ENCODE data around the gene UBL4A.

UBL4A gene

DNA sequence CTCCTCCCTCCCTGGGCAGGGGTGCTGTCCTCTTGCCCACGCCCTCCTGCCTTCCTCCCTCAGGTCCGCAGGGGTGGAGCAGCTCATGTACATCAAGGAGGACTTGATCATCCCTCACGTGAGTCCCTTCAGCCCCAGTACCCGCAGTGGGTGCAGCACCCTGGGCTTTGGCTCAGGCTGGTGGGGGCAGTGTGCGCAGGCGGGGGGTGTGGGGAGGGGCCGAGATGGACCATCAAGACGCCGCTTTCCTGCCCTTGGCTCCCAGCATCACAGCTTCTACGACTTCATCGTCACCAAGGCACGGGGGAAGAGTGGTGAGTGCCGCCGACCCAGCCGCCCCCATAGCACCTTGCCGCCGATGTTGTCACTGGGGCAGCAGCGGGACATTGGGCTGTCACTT, 36.8 kb downstream of the UBL4A start:
- H3K9ac ChIP-seq (ENCODE audit: low read depth, low read length, poor library complexity), result no peak overlapping the region
- no peak overlapping the region for H3K27ac ChIP-seq (replicated peaks; ENCODE audit: low read length)
- no peak overlapping the region for H2BK15ac ChIP-seq (ENCODE audit: low read length)
- DNase-seq (ENCODE audit: low spot score), result no peak
- H3K9me3 ChIP-seq (replicated peaks in 1 of 2; ENCODE audit: control insufficient read depth in 2 of 2, insufficient read depth in 1 of 2, low read depth in 1 of 2, low read length in 2 of 2), result no peaks in the 10 kb centered on the region
- H2AFZ ChIP-seq (ENCODE audit: low read length), result no peak overlapping the region
- no peak overlapping the region for H3K4ac ChIP-seq (ENCODE audit: low read length)
- no peak overlapping the region for H4K91ac ChIP-seq (ENCODE audit: low read depth, low read length, poor library complexity)
- peaks cover 3% of the 10 kb centered on the region for H3K79me1 ChIP-seq (ENCODE audit: low read depth, low read length)
- WGBS, 2 donors (ENCODE audit: extremely low coverage in 2 of 2, insufficient read length in 2 of 2, insufficient replicate concordance in 1 of 2), result no CpG with 5 or more reads among the region's 18 CpGs
- no peak overlapping the region for H3K14ac ChIP-seq (ENCODE audit: low read length)
- no peak overlapping the region for H2BK120ac ChIP-seq (ENCODE audit: low read depth, low read length)
- no peak overlapping the region for H3K23ac ChIP-seq (ENCODE audit: low read depth, low read length, poor library complexity)
- H2BK12ac ChIP-seq (ENCODE audit: low read length), result no peak overlapping the region
- H2AK5ac ChIP-seq (ENCODE audit: low read depth, low read length), result no peak overlapping the region
- no peak overlapping the region for H3K4me3 ChIP-seq (ENCODE audit: low read length in 2 of 2)
- no peak overlapping the region for H4K8ac ChIP-seq (ENCODE audit: low read depth, low read length)
- H3K36me3 ChIP-seq (replicated peaks in 1 of 2; ENCODE audit: control insufficient read depth in 2 of 2, insufficient read depth in 2 of 2, low read length in 2 of 2), result peaks cover 14 to 32% of the 10 kb centered on the region in 2 donors
- no peak overlapping the region for H3K18ac ChIP-seq (ENCODE audit: low read length)
- no peak overlapping the region for H3K4me2 ChIP-seq (ENCODE audit: insufficient read depth, low read length, poor library complexity, severe bottlenecking)
- peaks cover 0 to 3% of the 10 kb centered on the region in 2 donors for H3K4me1 ChIP-seq (ENCODE audit: control insufficient read depth in 2 of 2, insufficient read depth in 1 of 2, low read depth in 1 of 2, low read length in 2 of 2)
- peaks cover 0 to 8% (median 0%) of the 10 kb centered on the region in 3 experiments for H3K27me3 ChIP-seq (ENCODE audit: control insufficient read depth in 3 of 3, insufficient read depth in 3 of 3, low read depth in 1 of 3, low read length in 3 of 3)
- H2BK5ac ChIP-seq (ENCODE audit: low read length), result no peak overlapping the region

DNA sequence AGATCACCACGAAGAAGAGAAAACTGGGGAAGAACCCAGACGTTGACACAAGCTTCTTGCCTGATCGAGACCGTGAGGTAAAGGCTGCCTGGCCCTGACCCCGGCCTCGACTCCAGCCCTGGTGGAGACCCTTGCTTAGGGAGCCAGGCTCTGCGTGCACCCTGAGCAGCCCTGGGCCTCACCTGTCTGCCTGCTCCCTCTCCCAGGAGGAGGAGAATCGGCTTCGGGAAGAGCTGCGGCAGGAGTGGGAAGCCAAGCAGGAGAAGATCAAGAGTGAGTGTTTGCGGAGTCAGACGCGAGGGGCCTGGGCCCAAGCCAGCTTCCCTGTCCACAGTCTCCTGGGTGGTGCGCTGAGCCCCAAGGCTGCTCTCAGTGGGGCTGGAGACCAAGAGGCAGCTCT, 37.9 kb downstream of the UBL4A start:
- H3K14ac ChIP-seq (ENCODE audit: low read length), result no peak overlapping the region
- H4K8ac ChIP-seq (ENCODE audit: low read depth, low read length), result no peak overlapping the region
- H2BK12ac ChIP-seq (ENCODE audit: low read length), result no peak overlapping the region
- no peak overlapping the region for H4K91ac ChIP-seq (ENCODE audit: low read depth, low read length, poor library complexity)
- peaks cover 14 to 32% of the 10 kb centered on the region in 2 donors for H3K36me3 ChIP-seq (replicated peaks in 1 of 2; ENCODE audit: control insufficient read depth in 2 of 2, insufficient read depth in 2 of 2, low read length in 2 of 2)
- no peak overlapping the region for H2BK15ac ChIP-seq (ENCODE audit: low read length)
- no peak overlapping the region for H3K27ac ChIP-seq (replicated peaks; ENCODE audit: low read length)
- no peak overlapping the region for H2BK5ac ChIP-seq (ENCODE audit: low read length)
- H3K4me2 ChIP-seq (ENCODE audit: insufficient read depth, low read length, poor library complexity, severe bottlenecking), result no peak overlapping the region
- no peak overlapping the region for H3K18ac ChIP-seq (ENCODE audit: low read length)
- no peak overlapping the region for H3K4me3 ChIP-seq (ENCODE audit: low read length in 2 of 2)
- no peak overlapping the region for H3K4ac ChIP-seq (ENCODE audit: low read length)
- H2AFZ ChIP-seq (ENCODE audit: low read length), result no peak overlapping the region
- no peak overlapping the region for H3K23ac ChIP-seq (ENCODE audit: low read depth, low read length, poor library complexity)
- H2BK120ac ChIP-seq (ENCODE audit: low read depth, low read length), result no peak overlapping the region
- DNase-seq (ENCODE audit: low spot score), result no peak
- peaks cover 4% of the 10 kb centered on the region for H3K79me1 ChIP-seq (ENCODE audit: low read depth, low read length)
- H3K4me1 ChIP-seq (ENCODE audit: control insufficient read depth in 2 of 2, insufficient read depth in 1 of 2, low read depth in 1 of 2, low read length in 2 of 2), result peaks cover 0 to 3% of the 10 kb centered on the region in 2 donors
- H3K9ac ChIP-seq (ENCODE audit: low read depth, low read length, poor library complexity), result no peak overlapping the region
- H3K27me3 ChIP-seq (ENCODE audit: control insufficient read depth in 3 of 3, insufficient read depth in 3 of 3, low read depth in 1 of 3, low read length in 3 of 3), result peaks cover 0 to 8% (median 0%) of the 10 kb centered on the region in 3 experiments
- no peak overlapping the region for H2AK5ac ChIP-seq (ENCODE audit: low read depth, low read length)
- no CpG with 5 or more reads among the region's 14 CpGs for WGBS, 2 donors (ENCODE audit: extremely low coverage in 2 of 2, insufficient read length in 2 of 2, insufficient replicate concordance in 1 of 2)
- no peaks in the 10 kb centered on the region for H3K9me3 ChIP-seq (replicated peaks in 1 of 2; ENCODE audit: control insufficient read depth in 2 of 2, insufficient read depth in 1 of 2, low read depth in 1 of 2, low read length in 2 of 2)

DNA sequence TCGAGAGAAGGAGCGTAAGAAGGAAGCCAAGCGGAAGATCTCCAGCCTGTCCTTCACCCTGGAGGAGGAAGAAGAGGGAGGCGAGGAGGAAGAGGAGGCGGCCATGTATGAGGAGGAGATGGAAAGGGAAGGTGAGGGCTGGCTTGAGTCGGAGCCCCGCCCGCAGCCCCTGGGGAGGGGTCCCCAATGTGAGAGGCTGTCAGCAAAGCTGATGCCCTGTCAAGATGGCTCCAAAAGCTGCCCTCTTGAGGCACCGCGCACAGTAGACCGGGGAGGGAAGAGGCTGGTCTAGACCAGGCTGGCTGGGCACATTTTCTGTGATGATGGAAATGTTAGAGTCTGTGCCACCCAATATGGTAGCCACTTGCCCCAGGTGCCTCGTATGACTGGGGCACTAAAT, 40.0 kb downstream of the UBL4A start:
- no peak overlapping the region for H2BK15ac ChIP-seq (ENCODE audit: low read length)
- H3K9me3 ChIP-seq (replicated peaks in 1 of 2; ENCODE audit: control insufficient read depth in 2 of 2, insufficient read depth in 1 of 2, low read depth in 1 of 2, low read length in 2 of 2), result no peaks in the 10 kb centered on the region
- no peak overlapping the region for H2BK120ac ChIP-seq (ENCODE audit: low read depth, low read length)
- H3K27ac ChIP-seq (replicated peaks; ENCODE audit: low read length), result no peak overlapping the region
- peaks cover 0 to 3% of the 10 kb centered on the region in 2 donors for H3K4me1 ChIP-seq (ENCODE audit: control insufficient read depth in 2 of 2, insufficient read depth in 1 of 2, low read depth in 1 of 2, low read length in 2 of 2)
- no peak overlapping the region for H3K4ac ChIP-seq (ENCODE audit: low read length)
- no peak overlapping the region for H3K4me3 ChIP-seq (ENCODE audit: low read length in 2 of 2)
- no peak overlapping the region for H2AK5ac ChIP-seq (ENCODE audit: low read depth, low read length)
- peaks cover 4% of the 10 kb centered on the region for H3K79me1 ChIP-seq (ENCODE audit: low read depth, low read length)
- no peak overlapping the region for H3K14ac ChIP-seq (ENCODE audit: low read length)
- no peak overlapping the region for H3K4me2 ChIP-seq (ENCODE audit: insufficient read depth, low read length, poor library complexity, severe bottlenecking)
- H3K9ac ChIP-seq (ENCODE audit: low read depth, low read length, poor library complexity), result no peak overlapping the region
- H4K91ac ChIP-seq (ENCODE audit: low read depth, low read length, poor library complexity), result no peak overlapping the region
- no peak overlapping the region for H2AFZ ChIP-seq (ENCODE audit: low read length)
- no peak overlapping the region for H2BK5ac ChIP-seq (ENCODE audit: low read length)
- no peak overlapping the region for H4K8ac ChIP-seq (ENCODE audit: low read depth, low read length)
- H2BK12ac ChIP-seq (ENCODE audit: low read length), result no peak overlapping the region
- H3K27me3 ChIP-seq (ENCODE audit: control insufficient read depth in 3 of 3, insufficient read depth in 3 of 3, low read depth in 1 of 3, low read length in 3 of 3), result peaks cover 0 to 8% (median 0%) of the 10 kb centered on the region in 3 experiments
- no peak overlapping the region for H3K18ac ChIP-seq (ENCODE audit: low read length)
- WGBS, 2 donors (ENCODE audit: extremely low coverage in 2 of 2, insufficient read length in 2 of 2, insufficient replicate concordance in 1 of 2), result no CpG with 5 or more reads among the region's 12 CpGs
- H3K36me3 ChIP-seq (replicated peaks in 1 of 2; ENCODE audit: control insufficient read depth in 2 of 2, insufficient read depth in 2 of 2, low read length in 2 of 2), result peaks cover 22 to 46% of the 10 kb centered on the region in 2 donors
- no peak for DNase-seq (ENCODE audit: low spot score)
- H3K23ac ChIP-seq (ENCODE audit: low read depth, low read length, poor library complexity), result no peak overlapping the region

DNA sequence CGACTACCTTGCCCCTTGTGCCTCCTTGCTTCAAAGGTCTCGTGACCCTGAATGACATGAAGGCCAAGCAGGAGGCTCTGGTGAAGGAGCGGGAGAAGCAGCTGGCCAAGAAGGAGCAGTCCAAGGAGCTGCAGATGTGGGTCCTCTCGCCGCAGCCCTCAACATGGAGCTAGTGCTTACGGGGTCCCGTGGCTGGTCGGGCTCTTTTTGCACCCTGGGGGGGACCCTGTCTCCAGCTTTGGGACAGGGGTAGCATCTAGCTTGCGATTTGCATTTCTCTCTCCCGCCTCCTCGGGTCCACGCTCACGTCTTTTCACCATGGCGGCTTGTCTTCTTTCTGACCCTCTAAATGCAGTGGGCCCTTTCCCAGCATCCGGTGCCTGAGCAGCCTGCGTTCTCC, 40.6 kb downstream of the UBL4A start:
- no peak overlapping the region for H2BK12ac ChIP-seq (ENCODE audit: low read length)
- no CpG with 5 or more reads among the region's 16 CpGs for WGBS, 2 donors (ENCODE audit: extremely low coverage in 2 of 2, insufficient read length in 2 of 2, insufficient replicate concordance in 1 of 2)

More for the DNA sequence above, 40.6 kb downstream of the UBL4A start:
- Histone ChIP-seq H4K8ac (ENCODE audit: low read depth, low read length) (no peak overlapping the region), H3K23ac (ENCODE audit: low read depth, low read length, poor library complexity) (no peak overlapping the region), H3K27me3 (ENCODE audit: control insufficient read depth in 3 of 3, insufficient read depth in 3 of 3, low read depth in 1 of 3, low read length in 3 of 3) (peaks cover 0 to 8% (median 0%) of the 10 kb centered on the region in 3 experiments), H3K9ac (ENCODE audit: low read depth, low read length, poor library complexity) (no peak overlapping the region), H3K36me3 (replicated peaks in 1 of 2; ENCODE audit: control insufficient read depth in 2 of 2, insufficient read depth in 2 of 2, low read length in 2 of 2) (peaks cover 26 to 52% of the 10 kb centered on the region in 2 donors), H3K27ac (replicated peaks; ENCODE audit: low read length) (no peak overlapping the region), H3K4ac (ENCODE audit: low read length) (no peak overlapping the region), H2AK5ac (ENCODE audit: low read depth, low read length) (no peak overlapping the region), H2AFZ (ENCODE audit: low read length) (no peak overlapping the region), H3K14ac (ENCODE audit: low read length) (no peak overlapping the region), H2BK5ac (ENCODE audit: low read length) (no peak overlapping the region), H3K18ac (ENCODE audit: low read length) (no peak overlapping the region), H4K91ac (ENCODE audit: low read depth, low read length, poor library complexity) (no peak overlapping the region), H3K79me1 (ENCODE audit: low read depth, low read length) (peaks cover 4% of the 10 kb centered on the region), H3K9me3 (replicated peaks in 1 of 2; ENCODE audit: control insufficient read depth in 2 of 2, insufficient read depth in 1 of 2, low read depth in 1 of 2, low read length in 2 of 2) (no peaks in the 10 kb centered on the region), H3K4me2 (ENCODE audit: insufficient read depth, low read length, poor library complexity, severe bottlenecking) (no peak overlapping the region), H2BK15ac (ENCODE audit: low read length) (no peak overlapping the region), H2BK120ac (ENCODE audit: low read depth, low read length) (no peak overlapping the region), H3K4me1 (ENCODE audit: control insufficient read depth in 2 of 2, insufficient read depth in 1 of 2, low read depth in 1 of 2, low read length in 2 of 2) (peaks cover 0 to 3% of the 10 kb centered on the region in 2 donors), H3K4me3 (ENCODE audit: low read length in 2 of 2) (no peak overlapping the region)
- DNase-seq (ENCODE audit: low spot score), result no peak
